ENCODE data around the gene C4A. TPM values are rescaled to one million over a fixed set of nuclear protein-coding genes. Genes with fewer than 3 reads are reported as not detected.
"Not testable (repeated sequence)": the region's sequence is repeated elsewhere in the genome, so short reads cannot be mapped to it uniquely, and the experiment has no call there.

C4A gene
- total RNA-seq, 1 experiment from 2014 or later: 8.1 TPM

- BruUV-seq (replicated peaks): no TSS peak
- Histone ChIP-seq H3K27me3 (ENCODE audit: control insufficient read depth, insufficient read depth, low read length) (no peaks in the 10 kb centered on the region), H3K9me3 (ENCODE audit: control insufficient read depth, insufficient read depth, low read depth, low read length) (no peaks in the 10 kb centered on the region), H3K4me3 (ENCODE audit: low read depth in 2 of 2, low read length in 2 of 2) (peak within 1 kb of the TSS; percentile 85 to 94), H3K4me1 (ENCODE audit: control insufficient read depth, insufficient read depth, low read length) (peaks cover 12% of the 10 kb centered on the region; the same call in 1 of the 2 replicates), H3K36me3 (ENCODE audit: control insufficient read depth, insufficient read depth, low read length) (peaks cover 5% of the 10 kb centered on the region; the same call in 1 of the 2 replicates), H3K27ac (ENCODE audit: low read length) (peak within 1 kb of the TSS; percentile 94)
- ATAC-seq (peak; percentile 94), DNase-seq (ENCODE audit: low read depth, low spot score) (peak; percentile 95)
- ChIA-PET POLR2A (interaction anchor here (0.6 to 1.3 kb wide), 3 partner anchors 13 to 269 kb away, joined by 3 to 4 read pairs (median 4); partner anchors contain the start of genes ABHD16A, NELFE and SKIC2), CTCF (no interaction called here)
- intact Hi-C loops (cut with micrococcal nuclease; ENCODE audit: unreplicated experiment) (no loop called here), in situ Hi-C loops (cut with HindIII; ENCODE audit: low pct_unique_long_range_greater_than_20kb, low sequenced_read_pairs) (no loop called here)
- TF ChIP-seq POLR2AphosphoS5 (IDR thresholded peaks at IDR 0.05; ENCODE audit: low read depth, low read length) (peak; percentile 43; the same call in 1 of the 2 replicates), REST (IDR thresholded peaks at IDR 0.05; ENCODE audit: insufficient read depth in 1 of 2, low read depth in 2 of 2, low read length in 1 of 2) (no peak), TCF7L2 (IDR thresholded peaks at IDR 0.05; ENCODE audit: low read depth, low read length) (0 out of 2 replicates have a peak, but pooled peaks have one; percentile 11)
Observed at GRCh38 chr6:31971993-31972708, 9.7 kb upstream of the C4A start, which contains the start of gene DXO. Gene DXO (minus strand): TSS chr6:31972138. CDS start chr6:31971675, 463 bp downstream.

DNA sequence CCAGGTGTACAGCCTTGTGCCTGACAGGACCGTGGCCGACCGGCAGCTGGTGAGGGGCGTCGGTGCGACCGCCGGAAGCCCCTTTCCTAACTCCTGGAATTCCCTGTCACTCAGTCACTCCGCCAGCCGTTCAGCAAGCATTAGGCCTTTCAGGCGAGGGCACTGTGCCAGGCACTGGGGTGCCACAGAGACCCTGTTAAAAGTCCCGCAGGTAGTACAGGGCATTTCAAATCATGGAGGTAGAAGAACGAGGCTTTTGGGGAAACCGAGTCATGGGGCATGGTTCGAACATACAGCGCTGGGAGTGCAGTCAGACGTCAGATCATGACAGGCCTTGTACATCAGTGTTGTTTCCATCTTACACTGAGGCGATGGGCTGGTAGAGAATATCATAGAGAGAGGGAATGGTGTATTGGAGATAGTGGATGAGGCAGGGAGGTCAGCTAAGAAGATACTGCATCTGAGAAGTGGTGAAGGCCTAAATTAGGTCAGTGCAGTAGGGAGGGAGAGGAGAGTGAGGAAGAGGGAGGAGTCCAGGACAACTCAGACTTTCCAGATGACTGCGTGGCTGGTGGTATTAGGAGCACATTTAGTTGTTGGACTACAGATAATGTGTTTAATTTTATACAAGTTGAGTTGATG lies 9.0 kb upstream of the C4A start:
- in situ Hi-C loops (cut with HindIII; ENCODE audit: low pct_unique_long_range_greater_than_20kb, low sequenced_read_pairs) (no loop called here), intact Hi-C loops (cut with micrococcal nuclease; ENCODE audit: unreplicated experiment) (no loop called here)
- Histone ChIP-seq H3K4me1 (ENCODE audit: control insufficient read depth, insufficient read depth, low read length) (peaks cover 12% of the 10 kb centered on the region; the same call in 1 of the 2 replicates), H3K36me3 (ENCODE audit: control insufficient read depth, insufficient read depth, low read length) (peaks cover 5% of the 10 kb centered on the region; the same call in 1 of the 2 replicates), H3K9me3 (ENCODE audit: control insufficient read depth, insufficient read depth, low read depth, low read length) (no peaks in the 10 kb centered on the region), H3K27ac (ENCODE audit: low read length) (peak overlapping the region; percentile 94), H3K4me3 (ENCODE audit: low read depth in 2 of 2, low read length in 2 of 2) (peak overlapping the region; percentile 85 to 94), H3K27me3 (ENCODE audit: control insufficient read depth, insufficient read depth, low read length) (no peaks in the 10 kb centered on the region)
- TF ChIP-seq TCF7L2 (IDR thresholded peaks at IDR 0.05; ENCODE audit: low read depth, low read length) (no peak), SIN3A (IDR thresholded peaks at IDR 0.05; ENCODE audit: borderline replicate concordance, insufficient read depth, low read depth, low read length) (0 out of 2 replicates have a peak, but pooled peaks have one; percentile 73)
- ChIA-PET POLR2A (interaction anchor here (1.3 kb wide), 1 partner anchor 14 kb away, joined by 4 read pairs; the partner anchor contains the start of genes NELFE and SKIC2), CTCF (no interaction called here)
- DNase-seq (ENCODE audit: low read depth, low spot score) (no peak), ATAC-seq (no peak)
- BruUV-seq (replicated peaks): TSS peak; percentile 84

DNA sequence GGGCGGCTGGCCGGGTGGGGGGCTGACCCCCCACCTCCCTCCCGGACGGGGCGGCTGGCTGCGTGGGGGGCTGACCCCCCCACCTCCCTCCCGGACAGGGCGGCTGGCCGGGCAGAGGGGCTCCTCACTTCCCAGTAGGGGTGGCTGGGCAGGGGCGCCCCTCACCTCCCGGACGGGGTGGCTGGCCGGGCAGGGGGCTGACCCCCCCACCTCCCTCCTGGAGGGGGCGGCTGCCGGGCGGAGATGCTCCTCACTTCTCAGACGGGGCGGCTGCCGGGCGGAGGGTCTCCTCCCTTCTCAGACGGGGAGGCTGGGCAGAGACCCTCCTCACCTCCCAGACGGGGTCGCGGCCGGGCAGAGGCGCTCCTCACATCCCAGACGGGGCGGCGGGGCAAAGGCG lies 5.8 kb upstream of the C4A start:
- BruUV-seq (replicated peaks); H3K27ac ChIP-seq (ENCODE audit: low read length); intact Hi-C loops (cut with micrococcal nuclease; ENCODE audit: unreplicated experiment); H3K27me3 ChIP-seq (ENCODE audit: control insufficient read depth, insufficient read depth, low read length); ATAC-seq; DNase-seq (ENCODE audit: low read depth, low spot score); in situ Hi-C loops (cut with HindIII; ENCODE audit: low pct_unique_long_range_greater_than_20kb, low sequenced_read_pairs); H3K4me3 ChIP-seq (ENCODE audit: low read depth in 2 of 2, low read length in 2 of 2); H3K4me1 ChIP-seq (ENCODE audit: control insufficient read depth, insufficient read depth, low read length); POLR2A ChIA-PET; H3K36me3 ChIP-seq (ENCODE audit: control insufficient read depth, insufficient read depth, low read length); H3K9me3 ChIP-seq (ENCODE audit: control insufficient read depth, insufficient read depth, low read depth, low read length); CTCF ChIA-PET: not testable (repeated sequence)
